Neural progenitor cell (in vitro differentiated cells): ENCODE measurements around the gene MGAT4A.

Experiments
- CTCF ChIP-seq: fragments of 200-600 bp; sonication (generic); IDR thresholded peaks from 2 replicates; pipeline ENCODE4 v1.5.1; 2017; ENCODE audit warnings: antibody characterized with exemption, mild to moderate bottlenecking
- EZH2 ChIP-seq: fragments of 200-600 bp; sonication (generic); IDR thresholded peaks from 2 replicates; pipeline ENCODE4 v1.6.1; 2017; ENCODE audit warnings: antibody characterized with exemption, mild to moderate bottlenecking, moderate library complexity
- EZH2phosphoT487 ChIP-seq: fragments of 200-600 bp; sonication (generic); IDR thresholded peaks from 2 replicates; pipeline ENCODE4 v1.6.1; 2017; ENCODE audit warnings: antibody characterized with exemption

DNA sequence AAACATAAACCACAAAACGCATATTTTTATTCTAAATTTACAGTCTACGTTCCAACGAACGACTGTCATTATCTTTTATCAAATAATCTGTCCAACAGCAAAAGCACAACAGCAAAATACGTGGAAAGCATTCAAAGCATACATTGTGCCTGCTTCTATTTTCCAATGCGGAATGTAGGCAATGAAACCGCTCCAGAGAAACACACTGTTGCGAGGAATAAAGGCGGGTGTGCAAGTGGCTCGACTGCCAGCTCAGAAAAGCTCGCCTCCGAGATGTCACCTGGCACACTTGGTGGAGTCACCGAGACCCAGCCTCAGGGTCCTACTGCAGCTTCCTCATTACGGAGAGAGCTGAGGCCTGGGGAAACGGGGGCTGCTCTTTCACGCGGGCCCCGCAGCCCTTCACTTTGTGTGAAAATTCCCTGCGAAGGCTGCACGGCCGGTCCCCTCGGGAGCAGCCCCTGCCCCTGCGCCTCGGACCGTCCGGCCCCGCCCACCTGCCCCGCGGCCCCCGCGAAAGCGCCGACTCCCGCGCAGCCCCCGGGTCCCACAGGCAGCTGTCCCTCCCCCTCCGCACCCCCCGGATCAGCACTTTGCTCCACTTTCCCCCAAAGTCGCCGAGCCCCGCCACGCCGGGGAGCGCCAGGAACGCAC is 752 bp downstream of the MGAT4A start:
- TF ChIP-seq CTCF = no peak
- peak; percentile 57 for TF ChIP-seq EZH2phosphoT487
- TF ChIP-seq EZH2 = peak; percentile 44
